ENCODE measurements around the gene PTPA.

Gene PTPA

GRCh38 chr9:129139993-129140396 lies 28.8 kb downstream of the PTPA start (continued):
- TF ChIP-seq ZNF211 (tag by site-specific recombination; IDR thresholded peaks at IDR 0.05; ENCODE audit: low read depth) (no peak), ZNF16 (tag by site-specific recombination; IDR thresholded peaks at IDR 0.05; ENCODE audit: low read depth) (no peak), GLIS1 (tag by site-specific recombination; IDR thresholded peaks at IDR 0.05) (peak; percentile 55), ZNF324 (tag by site-specific recombination; IDR thresholded peaks at IDR 0.05) (0 out of 2 replicates have a peak, but pooled peaks have one; percentile 25), MZF1 (tag by site-specific recombination; IDR thresholded peaks at IDR 0.05; ENCODE audit: borderline replicate concordance) (0 out of 2 replicates have a peak, but pooled peaks have one; percentile 49), ZNF645 (tag by site-specific recombination; IDR thresholded peaks at IDR 0.05) (no peak), ZNF423 (tag by site-specific recombination; IDR thresholded peaks at IDR 0.05) (peak; percentile 96), ZNF747 (tag by site-specific recombination; IDR thresholded peaks at IDR 0.05) (no peak), ZNF23 (tag by site-specific recombination; IDR thresholded peaks at IDR 0.05; ENCODE audit: borderline replicate concordance) (no peak), ZNF654 (tag by site-specific recombination; IDR thresholded peaks at IDR 0.05; ENCODE audit: low read depth) (peak; percentile 26; the same call in 1 of the 2 replicates), IKZF3 (tag by site-specific recombination; IDR thresholded peaks at IDR 0.05) (peak; percentile 95), ZNF350 (tag by site-specific recombination; IDR thresholded peaks at IDR 0.05) (no peak), WT1 (tag by site-specific recombination; IDR thresholded peaks at IDR 0.05) (peak; percentile 86), ZNF274 (IDR thresholded peaks at IDR 0.05; ENCODE audit: low read length) (no peak), ZNF274 (tag by site-specific recombination; IDR thresholded peaks at IDR 0.05; ENCODE audit: borderline replicate concordance) (no peak), ZBTB20 (tag by site-specific recombination; IDR thresholded peaks at IDR 0.05) (peak; percentile 35; the same call in 1 of the 2 replicates), ZNF391 (tag by site-specific recombination; IDR thresholded peaks at IDR 0.05; ENCODE audit: borderline replicate concordance, low read depth) (peak; percentile 74; the same call in 1 of the 2 replicates), ZSCAN4 (tag by site-specific recombination; IDR thresholded peaks at IDR 0.05) (0 out of 2 replicates have a peak, but pooled peaks have one; percentile 38), ZBTB1 (tag by site-specific recombination; IDR thresholded peaks at IDR 0.05) (peak; percentile 59; the same call in 1 of the 2 replicates), PATZ1 (tag by site-specific recombination; IDR thresholded peaks at IDR 0.05) (peak; percentile 94), ZFHX2 (tag by site-specific recombination; conservative IDR thresholded peaks at IDR 0.05) (peak; percentile 26; the same call in 1 of the 2 replicates), PRDM4 (tag by site-specific recombination; IDR thresholded peaks at IDR 0.05) (peak; percentile 77), ZNF670 (tag by site-specific recombination; IDR thresholded peaks at IDR 0.05; ENCODE audit: low read depth) (no peak), ZNF514 (tag by site-specific recombination; IDR thresholded peaks at IDR 0.05) (no peak), ZBTB21 (tag by site-specific recombination; IDR thresholded peaks at IDR 0.05) (0 out of 2 replicates have a peak, but pooled peaks have one; percentile 25), OSR2 (tag by site-specific recombination; IDR thresholded peaks at IDR 0.05) (peak; percentile 68), SP7 (tag by site-specific recombination; IDR thresholded peaks at IDR 0.05) (peak; percentile 90), PBX3 (CRISPR knock-in tag; IDR thresholded peaks at IDR 0.05) (no peak), SP3 (tag by site-specific recombination; IDR thresholded peaks at IDR 0.05) (peak; percentile 45), KLF17 (tag by site-specific recombination; IDR thresholded peaks at IDR 0.05) (peak; percentile 92), KLF1 (tag by site-specific recombination; IDR thresholded peaks at IDR 0.05) (peak; percentile 73)

Data from HEK293 (cell line).